DMS53 treated with DMSO at 0.1 percent for 48 hours (cell line): ENCODE measurements around the gene ZDHHC1.
"Not testable (repeated sequence)": the region's sequence is repeated elsewhere in the genome, so short reads cannot be mapped to it uniquely, and the experiment has no call there.

Source experiments
- DNase-seq: peaks from one replicate; lab custom pipeline; 2025; ENCODE audit not compliant: unreplicated experiment; lab: John Stamatoyannopoulos, UW

The ZDHHC1 gene

GRCh38 chr16:67430977-67431774 lies 14.9 kb upstream of the ZDHHC1 start, which contains the start of gene HSD11B2:
TSS of gene HSD11B2 (plus strand) at chr16:67431121. CDS start at chr16:67431249, 128 bp downstream.
- DNase-seq: peak; percentile 28

- DNase-seq: peak; percentile 26
Observed at GRCh38 chr16:67430504-67430976, 14.3 kb upstream of the ZDHHC1 start.

GRCh38 chr16:67429799-67430503 lies 13.7 kb upstream of the ZDHHC1 start:
- DNase-seq: no peak

GRCh38 chr16:67429053-67429798 lies 12.9 kb upstream of the ZDHHC1 start:
- DNase-seq: no peak

- peak; percentile 57 for DNase-seq
Observed at GRCh38 chr16:67428146-67428731, 12.0 kb upstream of the ZDHHC1 start.

- DNase-seq: no peak
Observed at GRCh38 chr16:67426950-67427349, 10.7 kb upstream of the ZDHHC1 start.

- DNase-seq: no peak
Observed at GRCh38 chr16:67426022-67426421, 9.7 kb upstream of the ZDHHC1 start.

GRCh38 chr16:67425580-67425979 lies 9.3 kb upstream of the ZDHHC1 start:
- DNase-seq: no peak

GRCh38 chr16:67425061-67425460 lies 8.8 kb upstream of the ZDHHC1 start:
- no peak for DNase-seq

GRCh38 chr16:67424261-67424615 lies 8.0 kb upstream of the ZDHHC1 start:
- no peak for DNase-seq

GRCh38 chr16:67423611-67424260 lies 7.5 kb upstream of the ZDHHC1 start:
- no peak for DNase-seq

- no peak for DNase-seq
Observed at GRCh38 chr16:67423015-67423414, 6.7 kb upstream of the ZDHHC1 start.

GRCh38 chr16:67421030-67421429 lies 4.8 kb upstream of the ZDHHC1 start:
- DNase-seq: no peak

- DNase-seq: no peak
Observed at GRCh38 chr16:67419931-67420330, 3.7 kb upstream of the ZDHHC1 start.

GRCh38 chr16:67419502-67419901 lies 3.2 kb upstream of the ZDHHC1 start:
- DNase-seq: peak; percentile 20

- no peak for DNase-seq
Observed at GRCh38 chr16:67417333-67418061, 1.2 kb upstream of the ZDHHC1 start.

GRCh38 chr16:67415421-67415820 lies 856 bp downstream of the ZDHHC1 start:
- not testable (repeated sequence) for DNase-seq

- no peak for DNase-seq
Observed at GRCh38 chr16:67413978-67414911, 2.0 kb downstream of the ZDHHC1 start.

- DNase-seq: no peak
Observed at GRCh38 chr16:67412294-67412693, 4.0 kb downstream of the ZDHHC1 start.
